ENCODE measurements around the gene PHYH.

- TF ChIP-seq, protein P1, sequence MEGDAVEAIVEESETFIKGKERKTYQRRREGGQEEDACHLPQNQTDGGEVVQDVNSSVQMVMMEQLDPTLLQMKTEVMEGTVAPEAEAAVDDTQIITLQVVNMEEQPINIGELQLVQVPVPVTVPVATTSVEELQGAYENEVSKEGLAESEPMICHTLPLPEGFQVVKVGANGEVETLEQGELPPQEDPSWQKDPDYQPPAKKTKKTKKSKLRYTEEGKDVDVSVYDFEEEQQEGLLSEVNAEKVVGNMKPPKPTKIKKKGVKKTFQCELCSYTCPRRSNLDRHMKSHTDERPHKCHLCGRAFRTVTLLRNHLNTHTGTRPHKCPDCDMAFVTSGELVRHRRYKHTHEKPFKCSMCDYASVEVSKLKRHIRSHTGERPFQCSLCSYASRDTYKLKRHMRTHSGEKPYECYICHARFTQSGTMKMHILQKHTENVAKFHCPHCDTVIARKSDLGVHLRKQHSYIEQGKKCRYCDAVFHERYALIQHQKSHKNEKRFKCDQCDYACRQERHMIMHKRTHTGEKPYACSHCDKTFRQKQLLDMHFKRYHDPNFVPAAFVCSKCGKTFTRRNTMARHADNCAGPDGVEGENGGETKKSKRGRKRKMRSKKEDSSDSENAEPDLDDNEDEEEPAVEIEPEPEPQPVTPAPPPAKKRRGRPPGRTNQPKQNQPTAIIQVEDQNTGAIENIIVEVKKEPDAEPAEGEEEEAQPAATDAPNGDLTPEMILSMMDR (conservative IDR thresholded peaks at IDR 0.05; ENCODE audit: low read length): no peak
- no peak for TF ChIP-seq EZH2phosphoT487 (IDR thresholded peaks at IDR 0.05; ENCODE audit: borderline replicate concordance)
Observed at GRCh38 chr10:13284050-13284449, 15.8 kb downstream of the PHYH start.
